LHCN-M2 (cell line): ENCODE results near the gene PPP1R14B. TPM values are rescaled to one million over a fixed set of nuclear protein-coding genes. Genes with fewer than 3 reads are reported as not detected.

Source experiments
- DNase-seq: peaks from one replicate; pipeline ENCODE4 v3.0.0-alpha.2; 2012; ENCODE audit warnings: low read depth
- total RNA-seq: library from RNA; depleted of rRNA; stranded (reverse); fragments of >200 nt; gene quantifications from 2 replicates; pipeline ENCODE4 v1.2.3, GENCODE V29; 2014

PPP1R14B gene
- total RNA-seq, 1 experiment from 2014 or later, result 696 TPM

DNA sequence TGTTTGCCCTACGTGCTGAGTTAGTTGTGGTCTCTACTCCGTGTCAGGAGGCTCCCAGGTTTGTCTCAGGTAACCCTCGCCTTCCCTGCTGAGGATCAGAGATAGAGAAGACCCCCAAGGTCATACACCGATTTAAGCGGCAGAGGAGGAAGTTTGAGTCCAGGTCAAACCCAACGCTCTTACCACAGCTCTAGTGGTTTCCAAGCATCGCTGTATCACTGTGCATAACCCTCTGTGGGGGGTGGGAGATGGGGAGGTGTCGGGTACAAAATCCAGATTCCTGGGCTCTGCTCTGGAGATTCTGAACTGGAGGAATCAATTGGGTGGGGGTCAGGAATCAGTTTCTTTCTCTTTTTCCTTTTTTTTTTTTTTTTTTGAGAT, 15.8 kb downstream of the PPP1R14B start:
- no peak for DNase-seq

DNA sequence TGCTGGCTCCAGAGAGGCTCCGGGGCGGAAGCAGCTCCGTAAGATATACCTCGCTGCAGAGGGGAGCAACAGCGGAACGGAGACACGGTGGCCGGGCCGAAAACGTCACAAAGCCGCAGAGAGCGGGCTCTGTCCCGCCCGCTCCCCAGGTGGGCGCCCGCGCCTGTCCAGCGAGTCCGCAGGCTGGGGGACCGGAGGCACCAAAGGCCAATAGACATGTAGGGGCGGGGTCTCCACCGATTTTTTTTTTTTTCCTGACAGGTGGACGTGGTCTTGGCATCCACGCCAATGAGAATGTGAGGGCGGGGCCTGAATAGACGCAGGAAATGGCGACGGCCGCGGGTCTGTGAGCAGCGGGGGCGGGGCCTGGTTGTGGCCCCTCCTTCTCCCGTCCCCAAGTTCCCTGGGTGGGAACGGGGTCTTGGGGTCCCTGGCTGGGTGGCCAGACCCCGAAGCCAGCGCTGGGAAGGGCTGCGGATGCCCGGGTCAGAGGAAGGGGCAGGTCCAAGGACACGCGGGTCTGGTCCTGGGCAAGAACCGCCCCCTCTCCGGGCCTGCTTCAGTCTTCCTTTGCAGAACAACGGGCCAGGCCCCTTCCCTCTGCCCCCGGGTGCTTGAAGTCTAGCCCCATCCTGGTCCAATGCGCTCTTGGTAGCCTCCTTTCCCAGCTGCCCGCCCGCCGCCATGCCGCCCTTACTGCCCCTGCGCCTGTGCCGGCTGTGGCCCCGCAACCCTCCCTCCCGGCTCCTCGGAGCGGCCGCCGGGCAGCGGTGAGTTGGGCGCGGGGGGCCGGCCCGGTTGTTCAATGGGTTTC, 16.4 kb downstream of the PPP1R14B start, which contains the start of gene DNAJC4:
DNAJC4 (plus strand) TSS at position 378 of the 814 bp plus-strand sequence; CDS start at position 685, 307 bp downstream.
- peak; percentile 69 for DNase-seq

DNA sequence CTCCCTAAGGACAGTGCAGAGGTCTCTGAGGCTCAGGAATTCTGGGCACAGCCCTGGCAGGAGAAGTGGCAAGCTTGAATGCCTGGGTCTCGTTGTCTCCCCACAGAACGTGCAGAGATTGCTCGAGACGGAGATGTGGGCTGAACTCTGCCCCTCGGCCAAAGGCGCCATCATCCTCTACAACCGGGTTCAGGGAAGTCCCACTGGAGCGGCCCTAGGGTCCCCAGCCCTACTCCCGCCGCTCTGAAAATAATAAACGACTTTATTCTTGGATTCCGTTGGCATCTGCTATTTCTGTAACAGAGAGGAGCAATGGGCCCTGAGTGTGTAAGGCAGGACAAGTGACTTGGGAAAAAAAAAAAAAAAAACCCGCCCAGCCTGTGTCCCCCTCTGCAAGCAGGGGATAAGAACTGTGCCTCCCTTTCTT, 17.0 kb downstream of the PPP1R14B start:
- DNase-seq, result no peak

DNA sequence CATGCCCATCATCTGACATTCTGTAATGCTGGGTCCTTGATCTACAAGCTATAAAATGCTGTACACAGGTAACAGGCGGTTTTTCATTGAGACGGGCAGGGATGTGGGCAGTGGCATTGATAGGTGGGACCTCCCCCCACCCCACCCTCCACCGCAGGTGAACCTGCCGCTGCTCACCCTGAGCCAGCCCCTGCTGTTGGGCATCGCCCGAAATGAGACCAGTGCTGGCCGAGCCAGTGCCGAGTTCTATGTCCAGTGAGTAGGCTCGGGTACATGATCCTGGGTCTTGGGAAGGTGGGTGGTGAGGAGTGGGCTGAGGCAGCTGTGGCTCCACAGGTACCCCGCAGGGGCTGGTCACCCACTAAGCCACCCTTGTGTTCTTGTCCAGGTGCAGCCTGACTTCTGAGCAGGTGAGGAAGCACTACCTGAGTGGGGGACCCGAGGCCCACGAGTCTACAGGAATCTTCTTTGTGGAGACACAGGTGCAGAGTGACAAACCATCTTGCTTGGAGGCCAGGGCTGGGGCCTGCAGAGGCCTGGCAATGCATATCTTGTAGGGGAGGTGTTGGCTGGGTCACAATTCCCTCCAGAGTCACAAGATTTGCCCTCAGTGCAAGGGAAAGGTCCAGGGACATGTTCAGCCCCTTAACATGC, 17.5 kb downstream of the PPP1R14B start:
- DNase-seq, result no peak

GRCh38 chr11:64227405-64227956, 19.3 kb downstream of the PPP1R14B start:
- no peak for DNase-seq

DNA sequence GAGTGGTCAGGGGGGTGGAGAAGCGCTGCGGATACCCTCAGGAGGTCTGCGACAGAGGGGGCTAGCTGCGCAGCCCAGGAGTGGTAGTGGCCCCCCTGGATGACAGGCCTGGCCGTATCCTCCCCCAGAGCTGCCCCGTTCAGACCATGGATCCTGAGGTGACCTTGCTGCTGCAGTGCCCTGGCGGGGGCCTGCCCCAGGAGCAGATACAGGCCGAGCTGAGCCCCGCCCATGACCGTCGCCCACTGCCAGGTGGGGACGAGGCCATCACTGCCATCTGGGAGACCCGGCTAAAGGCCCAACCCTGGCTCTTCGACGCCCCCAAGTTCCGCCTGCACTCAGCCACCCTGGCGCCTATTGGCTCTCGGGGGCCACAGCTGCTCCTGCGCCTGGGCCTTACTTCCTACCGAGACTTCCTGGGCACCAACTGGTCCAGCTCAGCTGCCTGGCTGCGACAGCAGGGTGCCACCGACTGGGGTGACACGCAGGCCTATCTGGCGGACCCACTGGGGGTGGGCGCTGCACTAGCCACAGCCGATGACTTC, 20.2 kb downstream of the PPP1R14B start:
- DNase-seq, result peak; percentile 50

GRCh38 chr11:64225608-64226506, 20.9 kb downstream of the PPP1R14B start, which contains the start of the genes NUDT22 and TRPT1:
Gene NUDT22, plus strand, starts transcription at chr11:64226274. Its CDS starts 379 bp downstream, at chr11:64226653.
Gene TRPT1, minus strand, starts transcription at chr11:64226186. Its CDS starts 326 bp downstream, at chr11:64225860.
- peak; percentile 76 for DNase-seq

- no peak for DNase-seq
Observed at GRCh38 chr11:64224891-64225607, 21.7 kb downstream of the PPP1R14B start.

DNA sequence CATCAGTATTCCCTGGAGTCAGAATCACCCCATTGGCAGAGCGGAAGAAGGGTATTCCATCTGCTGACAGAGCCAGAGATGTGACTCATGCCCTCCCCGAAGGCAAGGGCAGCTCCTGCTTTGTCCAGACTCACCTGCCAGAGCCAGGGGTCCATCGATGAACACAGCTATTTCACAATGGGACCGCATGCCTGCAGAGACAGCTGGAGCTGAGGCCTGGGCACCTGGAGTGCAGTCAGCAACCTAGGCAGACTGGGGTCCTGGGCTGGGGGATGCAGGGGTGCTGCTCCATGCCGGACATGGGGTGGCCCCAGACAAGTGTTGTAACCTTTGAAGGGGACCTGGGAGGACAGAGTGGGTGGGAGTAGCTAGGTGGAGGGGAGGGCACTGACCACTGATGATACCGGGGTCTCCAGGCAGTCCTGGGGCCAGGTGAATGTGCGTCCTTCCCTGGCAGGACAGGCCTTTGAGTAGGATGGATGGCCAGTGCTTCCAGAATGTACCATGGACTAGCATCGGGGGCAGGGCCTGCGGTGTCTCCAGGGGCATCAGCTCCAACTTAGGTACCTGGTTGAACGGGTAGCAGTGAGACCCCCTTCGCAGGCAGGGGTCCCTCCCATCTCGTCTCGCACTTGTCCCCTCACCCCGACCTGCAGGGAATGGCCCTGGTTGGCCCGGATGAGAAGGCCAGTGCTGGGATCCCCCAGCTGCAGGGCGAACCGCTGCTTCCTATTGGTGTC, 22.4 kb downstream of the PPP1R14B start:
- no peak for DNase-seq

- no peak for DNase-seq
Observed at GRCh38 chr11:64223001-64223651, 23.6 kb downstream of the PPP1R14B start.

- no peak for DNase-seq
Observed at GRCh38 chr11:64222651-64223000, 24.1 kb downstream of the PPP1R14B start.

- no peak for DNase-seq
Observed at GRCh38 chr11:64220798-64221197, 25.9 kb downstream of the PPP1R14B start.

- no peak for DNase-seq
Observed at GRCh38 chr11:64220271-64220670, 26.5 kb downstream of the PPP1R14B start.

- no peak for DNase-seq
Observed at GRCh38 chr11:64219755-64220154, 27.0 kb downstream of the PPP1R14B start.

DNA sequence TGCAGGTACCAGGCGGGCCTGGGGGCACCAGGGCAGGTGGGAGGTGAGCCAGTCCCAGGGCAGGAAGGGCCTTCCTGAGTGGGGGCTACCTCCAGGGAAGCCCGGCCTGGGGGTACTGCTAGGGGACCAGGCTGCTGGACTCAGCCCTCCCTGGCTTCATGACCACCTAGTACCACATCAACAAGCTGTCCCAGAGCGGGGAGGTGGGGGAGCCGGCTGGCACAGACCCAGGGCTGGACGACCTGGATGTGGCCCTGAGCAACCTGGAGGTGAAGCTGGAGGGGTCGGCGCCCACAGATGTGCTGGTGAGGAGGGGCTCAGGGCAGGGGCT, 27.4 kb downstream of the PPP1R14B start:
- DNase-seq, result no peak

GRCh38 chr11:64218628-64219353, 28.0 kb downstream of the PPP1R14B start:
- DNase-seq, result no peak

- DNase-seq, result no peak
Observed at GRCh38 chr11:64216879-64217278, 29.9 kb downstream of the PPP1R14B start.

DNA sequence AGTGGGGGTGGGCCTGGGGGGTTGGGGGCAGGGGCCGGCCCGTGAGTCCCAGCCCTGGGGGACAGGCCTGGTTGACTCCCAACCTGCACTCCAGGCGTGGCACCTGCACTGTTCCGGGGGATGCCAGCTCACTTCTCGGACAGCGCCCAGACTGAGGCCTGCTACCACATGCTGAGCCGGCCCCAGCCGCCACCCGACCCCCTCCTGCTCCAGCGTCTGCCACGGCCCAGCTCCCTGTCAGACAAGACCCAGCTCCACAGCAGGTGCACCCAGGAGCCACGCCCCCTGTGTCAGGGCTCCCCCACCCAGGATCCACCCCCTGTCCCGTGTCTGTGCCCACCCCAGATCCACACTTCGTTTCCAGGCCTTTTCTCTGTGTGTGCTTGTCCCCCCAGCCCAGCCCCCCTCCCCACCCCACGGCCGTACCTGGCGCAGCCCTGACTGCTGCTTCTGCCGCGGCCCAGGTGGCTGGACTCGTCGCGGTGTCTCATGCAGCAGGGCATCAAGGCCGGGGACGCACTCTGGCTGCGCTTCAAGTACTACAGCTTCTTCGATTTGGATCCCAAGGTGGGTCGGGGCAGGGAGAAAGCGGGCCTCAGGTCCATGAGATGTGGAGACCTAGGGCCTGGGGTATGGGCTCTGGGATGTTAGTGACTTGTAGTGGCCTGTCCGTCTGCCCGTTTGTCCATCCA, 35.4 kb downstream of the PPP1R14B start:
- no peak for DNase-seq
